IgD-negative memory B cell (primary cell): ENCODE data around the gene UVRAG. TPM values are rescaled to one million over a fixed set of nuclear protein-coding genes. Genes with fewer than 3 reads are reported as not detected.
"Not testable (repeated sequence)": the region's sequence is repeated elsewhere in the genome, so short reads cannot be mapped to it uniquely, and the experiment has no call there.

Source experiments
- H3K27ac Mint-ChIP-seq, 3 donors: one replicate each; pipeline ENCODE4 v1.8.0; 2020 to 2022; ENCODE audit warnings: mild to moderate bottlenecking in 3 of 3, mixed read lengths in 3 of 3, moderate library complexity in 1 of 3
- H3K27me3 Mint-ChIP-seq: one replicate; pipeline ENCODE4 v1.8.0; 2021; ENCODE audit warnings: mixed read lengths
- H3K36me3 Mint-ChIP-seq: one replicate; pipeline ENCODE4 v1.8.0; 2020; ENCODE audit warnings: mild to moderate bottlenecking, mixed read lengths
- H3K4me1 Mint-ChIP-seq, 3 donors: one replicate each; pipeline ENCODE4 v1.8.0; 2020 to 2022; ENCODE audit warnings: mixed read lengths in 3 of 3, mild to moderate bottlenecking in 1 of 3
- H3K4me3 Mint-ChIP-seq, 4 donors: one replicate each; pipeline ENCODE4 v1.8.0; 2020 to 2022; ENCODE audit warnings: mild to moderate bottlenecking in 4 of 4, mixed read lengths in 4 of 4, moderate library complexity in 3 of 4
- H3K9me3 Mint-ChIP-seq, 3 donors: one replicate each; pipeline ENCODE4 v1.8.0; 2020 to 2021; ENCODE audit warnings: mixed read lengths in 3 of 3, mild to moderate bottlenecking in 1 of 3
- polyA plus RNA-seq: library from polyadenylated mRNA; unstranded; fragments of 300-500 nt; fragmentation: Illumina TruSeq; gene quantifications from one replicate; pipeline ENCODE4 v1.2.3, GENCODE V29; 2021

Gene UVRAG
- polyA plus RNA-seq, 1 donor from 2014 or later, result 79.9 TPM

GRCh38 chr11:75856912-75857311 is 41.9 kb downstream of the UVRAG start:
- Mint-ChIP-seq H3K36me3 (peaks cover 10% of the 10 kb centered on the region), H3K4me1 (peaks cover 34 to 35% (median 35%) of the 10 kb centered on the region in 3 donors), H3K9me3 (no peaks in the 10 kb centered on the region), H3K4me3 (peak overlapping the region in 1 of 4 donors; percentile 39), H3K27ac (no peak overlapping the region), H3K27me3 (no peaks in the 10 kb centered on the region)

GRCh38 chr11:75858042-75858441 is 43.0 kb downstream of the UVRAG start:
- Mint-ChIP-seq H3K27me3 (no peaks in the 10 kb centered on the region), H3K36me3 (peaks cover 14% of the 10 kb centered on the region), H3K9me3 (no peaks in the 10 kb centered on the region), H3K27ac (no peak overlapping the region), H3K4me1 (peaks cover 35 to 45% (median 42%) of the 10 kb centered on the region in 3 donors), H3K4me3 (peak overlapping the region in 2 of 4 donors; percentile 34 to 48)

- Mint-ChIP-seq H3K4me3 (peak overlapping the region in 1 of 4 donors; percentile 34), H3K36me3 (peaks cover 14% of the 10 kb centered on the region), H3K27ac (no peak overlapping the region), H3K27me3 (no peaks in the 10 kb centered on the region), H3K4me1 (peaks cover 35 to 49% (median 44%) of the 10 kb centered on the region in 3 donors), H3K9me3 (no peaks in the 10 kb centered on the region)
Observed at GRCh38 chr11:75858613-75859012, 43.6 kb downstream of the UVRAG start.

GRCh38 chr11:75859614-75860013 is 44.6 kb downstream of the UVRAG start:
- no peak overlapping the region for H3K4me3 Mint-ChIP-seq
- H3K27ac Mint-ChIP-seq, result no peak overlapping the region
- H3K36me3 Mint-ChIP-seq, result peaks cover 14% of the 10 kb centered on the region
- peaks cover 35 to 52% (median 47%) of the 10 kb centered on the region in 3 donors for H3K4me1 Mint-ChIP-seq
- no peaks in the 10 kb centered on the region for H3K9me3 Mint-ChIP-seq
- no peaks in the 10 kb centered on the region for H3K27me3 Mint-ChIP-seq

- no peaks in the 10 kb centered on the region for H3K9me3 Mint-ChIP-seq
- H3K36me3 Mint-ChIP-seq, result peaks cover 10% of the 10 kb centered on the region
- H3K4me1 Mint-ChIP-seq, result peaks cover 32 to 45% (median 38%) of the 10 kb centered on the region in 3 donors
- H3K27me3 Mint-ChIP-seq, result no peaks in the 10 kb centered on the region
- no peak overlapping the region for H3K4me3 Mint-ChIP-seq
- H3K27ac Mint-ChIP-seq, result peak overlapping the region in 1 of 3 donors; percentile 42
Observed at GRCh38 chr11:75862437-75862836, 47.4 kb downstream of the UVRAG start.

GRCh38 chr11:75867778-75868374 is 52.9 kb downstream of the UVRAG start:
- Mint-ChIP-seq H3K27ac (peak overlapping the region in 1 of 3 donors; percentile 1), H3K36me3 (peaks cover 2% of the 10 kb centered on the region), H3K27me3 (no peaks in the 10 kb centered on the region), H3K4me1 (peaks cover 34 to 45% (median 45%) of the 10 kb centered on the region in 3 donors), H3K4me3 (no peak overlapping the region), H3K9me3 (no peaks in the 10 kb centered on the region)

- H3K36me3 Mint-ChIP-seq, result peaks cover 2% of the 10 kb centered on the region
- no peaks in the 10 kb centered on the region for H3K27me3 Mint-ChIP-seq
- H3K4me3 Mint-ChIP-seq, result peak overlapping the region in 1 of 4 donors; percentile 15
- H3K4me1 Mint-ChIP-seq, result peaks cover 44 to 52% (median 48%) of the 10 kb centered on the region in 3 donors
- H3K9me3 Mint-ChIP-seq, result no peaks in the 10 kb centered on the region
- H3K27ac Mint-ChIP-seq, result no peak overlapping the region
Observed at GRCh38 chr11:75868990-75869389, 54.0 kb downstream of the UVRAG start.

GRCh38 chr11:75869661-75870455 is 54.8 kb downstream of the UVRAG start:
- Mint-ChIP-seq H3K4me3 (no peak overlapping the region), H3K27me3 (no peaks in the 10 kb centered on the region), H3K27ac (peak overlapping the region in 1 of 3 donors; percentile 14), H3K4me1 (peaks cover 49 to 53% (median 52%) of the 10 kb centered on the region in 3 donors), H3K36me3 (peaks cover 2% of the 10 kb centered on the region), H3K9me3 (no peaks in the 10 kb centered on the region)

- Mint-ChIP-seq H3K9me3 (no peaks in the 10 kb centered on the region), H3K4me1 (peaks cover 37 to 53% (median 50%) of the 10 kb centered on the region in 3 donors), H3K4me3 (peak overlapping the region; percentile 36 to 80 (median 66)), H3K27ac (peak overlapping the region; percentile 39 to 92 (median 85)), H3K36me3 (peaks cover 2% of the 10 kb centered on the region), H3K27me3 (no peaks in the 10 kb centered on the region)
Observed at GRCh38 chr11:75872887-75873416, 57.9 kb downstream of the UVRAG start.

GRCh38 chr11:75873417-75874221 is 58.6 kb downstream of the UVRAG start:
- peaks cover 36 to 50% (median 49%) of the 10 kb centered on the region in 3 donors for H3K4me1 Mint-ChIP-seq
- H3K27me3 Mint-ChIP-seq, result no peaks in the 10 kb centered on the region
- peak overlapping the region; percentile 39 to 92 (median 90) for H3K27ac Mint-ChIP-seq
- peak overlapping the region; percentile 36 to 80 (median 66) for H3K4me3 Mint-ChIP-seq
- H3K36me3 Mint-ChIP-seq, result peaks cover 2% of the 10 kb centered on the region
- H3K9me3 Mint-ChIP-seq, result no peaks in the 10 kb centered on the region

GRCh38 chr11:75874684-75875341 is 59.8 kb downstream of the UVRAG start:
- Mint-ChIP-seq H3K4me1 (peaks cover 37 to 50% (median 50%) of the 10 kb centered on the region in 3 donors), H3K27ac (peak overlapping the region in 2 of 3 donors; percentile 33 to 56)

GRCh38 chr11:75877327-75877726 is 62.3 kb downstream of the UVRAG start:
- not testable (repeated sequence) for H3K36me3 Mint-ChIP-seq, H3K9me3 Mint-ChIP-seq, H3K27me3 Mint-ChIP-seq, H3K4me3 Mint-ChIP-seq, H3K27ac Mint-ChIP-seq
- H3K4me1 Mint-ChIP-seq, result peaks cover 36 to 48% (median 43%) of the 10 kb centered on the region in 3 donors

More at GRCh38 chr11:75874684-75875341, 59.8 kb downstream of the UVRAG start:
- H3K9me3 Mint-ChIP-seq, result no peaks in the 10 kb centered on the region
- peak overlapping the region in 2 of 4 donors; percentile 51 to 63 for H3K4me3 Mint-ChIP-seq
- H3K27me3 Mint-ChIP-seq, result no peaks in the 10 kb centered on the region
- peaks cover 2% of the 10 kb centered on the region for H3K36me3 Mint-ChIP-seq

- not testable (repeated sequence) for H3K4me3 Mint-ChIP-seq, H3K27me3 Mint-ChIP-seq, H3K27ac Mint-ChIP-seq, H3K36me3 Mint-ChIP-seq, H3K9me3 Mint-ChIP-seq
- peaks cover 33 to 46% (median 44%) of the 10 kb centered on the region in 3 donors for H3K4me1 Mint-ChIP-seq
Observed at GRCh38 chr11:75877931-75878330, 62.9 kb downstream of the UVRAG start.

GRCh38 chr11:75878933-75879332 is 63.9 kb downstream of the UVRAG start:
- Mint-ChIP-seq H3K4me3 (no peak overlapping the region), H3K36me3 (peaks cover 3% of the 10 kb centered on the region)

More at GRCh38 chr11:75878933-75879332, 63.9 kb downstream of the UVRAG start:
- H3K27me3 Mint-ChIP-seq, result no peaks in the 10 kb centered on the region
- H3K27ac Mint-ChIP-seq, result peak overlapping the region in 1 of 3 donors; percentile 10
- peaks cover 27 to 44% (median 37%) of the 10 kb centered on the region in 3 donors for H3K4me1 Mint-ChIP-seq
- no peaks in the 10 kb centered on the region for H3K9me3 Mint-ChIP-seq
